Activated CD4-positive, alpha-beta T cell treated with anti-CD3 and anti-CD28 coated beads for 48 hours (primary cell): ENCODE data around the gene IQCC.
A peak's percentile ranks its signal among the peaks of the same experiment; 100 is the strongest.
"Not testable (repeated sequence)": the region's sequence is repeated elsewhere in the genome, so short reads cannot be mapped to it uniquely, and the experiment has no call there.

Source experiments
- DNase-seq: peaks from one replicate; pipeline ENCODE4 v3.0.0-alpha.2; 2020

IQCC gene

GRCh38 chr1:32205401-32206370 is at the start of gene IQCC:
Gene IQCC, plus strand, starts transcription at chr1:32205671. Its CDS starts 11 bp downstream, at chr1:32205682.
- DNase-seq: peak; percentile 91

DNA sequence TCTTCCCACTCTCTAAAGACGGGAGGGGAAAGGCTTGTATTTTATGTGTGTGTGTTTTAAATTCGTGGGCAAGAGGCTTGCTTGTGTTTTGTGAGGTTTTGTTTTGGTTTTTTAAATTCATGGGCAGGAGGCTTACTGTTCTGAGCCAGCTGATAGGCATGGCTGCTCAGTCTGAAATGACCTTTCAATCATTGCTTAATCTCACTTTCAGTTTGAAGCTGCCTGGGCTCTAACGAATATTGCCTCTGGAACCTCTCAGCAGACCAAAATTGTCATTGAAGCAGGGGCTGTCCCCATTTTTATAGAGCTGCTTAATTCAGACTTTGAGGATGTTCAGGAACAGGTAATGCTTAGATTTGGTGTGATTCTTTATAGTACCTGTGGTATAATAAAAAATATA is 46.3 kb upstream of the IQCC start:
- DNase-seq: no peak

DNA sequence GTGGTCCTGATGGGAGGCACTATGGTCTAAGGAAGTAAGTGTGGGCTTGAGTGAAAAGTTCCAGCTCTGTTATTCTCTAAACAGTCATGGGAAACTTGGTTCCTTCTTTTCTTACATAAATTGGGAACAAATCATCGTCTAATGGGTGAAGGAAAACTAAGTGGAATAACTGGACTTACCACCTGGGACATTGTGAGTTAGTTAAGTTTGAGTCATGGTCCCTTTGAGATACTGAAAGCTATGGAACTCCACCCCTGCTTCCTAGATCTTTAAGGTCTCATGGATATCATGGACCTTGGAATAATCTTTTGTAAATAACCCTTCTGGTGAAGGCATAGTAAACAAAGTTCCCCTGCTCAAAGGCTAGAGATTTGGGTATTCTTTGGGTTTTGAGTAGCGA is 42.1 kb upstream of the IQCC start:
- DNase-seq: no peak

DNA sequence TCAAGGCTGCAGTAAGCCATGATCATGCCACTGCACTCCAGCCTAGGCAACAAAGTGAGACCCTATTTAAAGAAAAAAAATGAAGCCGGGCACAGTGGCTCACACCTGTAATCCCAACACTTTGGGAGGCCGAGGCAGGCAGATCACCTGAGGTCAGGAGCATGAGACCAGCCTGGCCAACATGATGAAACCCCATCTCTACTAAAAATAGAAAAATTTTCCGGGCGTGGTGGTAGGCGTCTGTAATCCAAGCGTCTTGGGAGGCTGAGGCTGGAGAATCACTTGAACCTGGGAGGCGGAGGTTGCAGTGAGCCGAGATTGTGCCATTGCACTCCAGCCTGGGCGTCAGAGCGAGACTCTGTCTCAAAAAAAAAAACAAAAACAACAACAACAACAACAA is 39.8 kb upstream of the IQCC start:
- not testable (repeated sequence) for DNase-seq

- no peak for DNase-seq
These were observed 34.5 kb upstream of the IQCC start for GRCh38 chr1:32170991-32171390.

DNA sequence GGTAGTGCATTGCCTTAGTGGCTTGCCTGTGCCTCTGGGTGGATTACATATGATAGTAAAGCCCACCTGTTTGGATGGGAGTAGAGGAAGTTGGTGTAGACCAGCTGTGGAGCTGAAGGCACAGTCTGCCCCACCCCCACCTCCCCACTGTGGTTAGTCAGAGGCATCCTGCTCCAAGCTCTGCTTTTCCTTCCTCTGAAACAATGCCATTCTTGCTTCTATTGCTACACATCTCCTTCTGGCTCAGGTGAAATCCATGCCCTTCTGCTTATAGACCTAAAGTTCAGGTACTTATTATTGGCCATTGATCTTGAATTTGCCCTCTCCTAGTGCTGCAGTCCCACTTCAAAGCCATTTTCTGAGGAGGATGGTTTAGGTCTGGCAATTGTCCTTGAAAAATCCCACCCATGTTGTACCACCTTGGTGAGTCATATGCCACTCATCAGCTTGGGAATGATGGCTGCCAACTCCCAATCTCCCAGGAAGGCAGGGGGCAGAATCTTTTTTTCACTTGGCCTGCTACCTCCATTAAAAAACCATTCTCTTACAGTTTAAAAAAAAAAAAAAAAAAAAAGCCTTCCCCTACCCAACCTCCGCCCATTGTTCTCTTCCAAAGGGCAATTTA is 32.7 kb upstream of the IQCC start:
- no peak for DNase-seq

DNA sequence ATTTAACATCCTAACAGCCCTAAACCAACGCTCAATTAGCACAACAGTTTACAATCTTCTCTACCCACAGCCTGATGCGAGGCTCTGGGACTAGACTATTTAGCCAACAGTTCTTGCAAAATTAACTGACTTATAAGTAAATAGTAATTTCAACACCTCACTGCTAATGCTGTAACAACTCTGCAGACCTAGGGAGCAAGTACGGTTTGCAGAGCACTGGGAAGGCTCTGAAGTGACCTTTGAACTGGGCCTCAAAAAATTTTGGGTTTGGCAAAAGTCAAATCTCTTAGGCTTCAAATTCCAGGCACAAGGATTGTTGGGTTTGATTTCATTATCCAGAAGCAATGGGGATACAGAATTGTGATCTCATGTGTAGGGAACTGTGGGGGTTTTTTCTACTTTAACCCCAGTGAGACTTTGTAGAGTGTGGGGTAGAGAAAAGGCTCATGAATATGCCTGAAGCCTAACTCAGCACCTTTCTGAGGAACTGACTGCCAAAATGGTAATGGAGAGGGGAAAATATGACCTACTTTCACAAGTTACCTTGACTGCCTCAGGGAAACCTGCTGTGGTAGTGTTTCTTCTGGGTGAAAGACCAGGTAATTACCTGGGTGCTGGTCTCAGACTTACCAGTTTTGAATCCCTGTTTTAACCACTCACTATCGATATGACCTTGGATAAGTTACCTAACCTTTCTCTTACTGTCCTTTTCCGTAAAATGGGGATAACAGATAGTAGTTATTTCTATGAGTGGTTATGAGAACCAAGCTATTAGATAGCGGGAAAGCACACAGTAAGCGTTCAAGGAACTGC is 26.9 kb upstream of the IQCC start:
- DNase-seq: no peak

DNA sequence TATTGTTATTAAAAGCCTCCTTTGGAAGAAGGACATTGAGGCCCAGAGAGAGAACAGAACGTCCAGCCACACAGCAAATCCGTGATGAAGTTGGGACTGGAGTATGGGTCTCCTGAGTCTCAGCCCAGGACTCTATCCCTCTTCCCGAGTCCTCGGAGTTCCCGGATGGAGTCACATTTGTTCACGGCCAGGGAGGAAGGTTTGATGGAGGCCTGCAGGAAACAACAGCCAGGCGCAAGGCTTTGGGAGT is 26.4 kb upstream of the IQCC start:
- DNase-seq: no peak

GRCh38 chr1:32179443-32180185 is 25.9 kb upstream of the IQCC start, which contains the start of gene TXLNA:
Gene TXLNA, plus strand, starts transcription at chr1:32179675. Its CDS starts 671 bp downstream, at chr1:32180346.
- DNase-seq: peak; percentile 94

GRCh38 chr1:32180186-32181060 is 25.0 kb upstream of the IQCC start:
- peak; percentile 59 for DNase-seq

DNA sequence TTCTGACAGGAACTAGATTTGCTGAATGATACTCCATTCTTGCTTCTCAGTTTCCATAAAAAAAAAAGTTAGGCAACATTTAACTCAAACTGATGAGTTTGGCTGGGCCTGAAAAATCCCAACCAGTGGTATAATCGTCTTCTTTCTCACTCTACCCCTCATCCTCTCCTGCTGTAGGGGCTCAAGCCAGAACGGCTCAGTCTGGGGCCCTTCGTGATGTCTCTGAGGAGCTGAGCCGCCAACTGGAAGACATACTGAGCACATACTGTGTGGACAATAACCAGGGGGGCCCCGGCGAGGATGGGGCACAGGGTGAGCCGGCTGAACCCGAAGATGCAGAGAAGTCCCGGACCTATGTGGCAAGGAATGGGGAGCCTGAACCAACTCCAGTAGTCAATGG is 24.4 kb upstream of the IQCC start:
- DNase-seq: no peak

DNA sequence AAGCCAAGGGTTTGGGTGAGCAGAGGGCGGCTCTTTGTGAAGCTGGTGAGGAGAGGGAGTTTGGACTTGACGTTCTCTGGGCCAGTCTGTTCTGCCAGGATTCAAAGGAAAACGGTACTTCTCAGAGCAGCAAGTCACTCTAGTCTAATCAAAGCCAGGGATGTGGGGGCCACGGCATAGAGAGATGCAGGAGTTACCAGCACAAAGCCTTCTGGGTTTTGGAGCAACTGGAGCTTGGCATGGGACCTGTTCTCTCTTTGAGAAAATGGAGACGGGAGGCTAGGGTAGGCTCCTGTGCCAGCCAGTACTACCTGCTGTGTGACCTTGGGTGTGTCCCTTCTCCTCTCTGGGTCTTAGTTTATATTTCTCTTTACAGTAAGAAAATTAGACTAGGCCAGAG is 23.9 kb upstream of the IQCC start:
- no peak for DNase-seq

DNA sequence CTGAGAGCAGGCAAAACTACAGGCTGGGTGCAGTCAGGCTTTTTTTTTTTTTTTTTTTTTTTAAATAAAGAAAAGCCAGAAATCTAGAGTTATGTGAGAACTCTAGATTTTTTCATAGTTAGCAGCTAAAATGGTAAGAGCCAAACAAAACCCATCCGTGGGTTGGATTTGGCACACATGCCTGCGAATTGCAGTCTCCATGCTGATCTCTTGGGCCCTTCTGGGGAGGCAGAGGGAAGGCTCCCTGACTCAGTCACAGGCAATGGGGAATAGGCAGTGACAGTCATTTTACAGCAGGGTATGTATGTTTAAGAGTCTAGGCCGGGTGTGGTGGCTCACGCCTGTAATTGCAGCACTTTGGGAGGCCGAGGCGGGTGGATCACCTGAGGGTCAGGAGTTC is 23.4 kb upstream of the IQCC start:
- no peak for DNase-seq

DNA sequence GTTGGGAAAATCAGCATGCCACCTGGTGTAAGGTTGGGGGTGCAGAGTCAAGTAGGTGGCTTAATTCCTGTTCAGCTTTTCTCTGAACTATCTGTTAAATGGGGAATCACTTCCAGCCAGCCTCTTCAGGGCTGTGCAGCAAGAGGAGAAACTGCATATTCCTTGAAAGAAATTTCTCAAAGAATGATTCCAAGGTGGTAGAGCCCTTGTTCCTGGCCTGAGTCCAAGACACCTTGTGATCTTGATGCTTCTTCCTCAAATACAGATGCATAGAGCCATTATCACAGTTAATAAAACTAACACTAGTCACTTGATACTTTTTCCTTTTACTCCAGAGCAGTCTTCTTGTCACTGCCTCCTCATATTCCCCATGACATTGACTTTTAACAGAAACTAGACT is 20.8 kb upstream of the IQCC start:
- DNase-seq: no peak

- no peak for DNase-seq
These were observed 19.4 kb upstream of the IQCC start for GRCh38 chr1:32186077-32186476.

- no peak for DNase-seq
These were observed 19.0 kb upstream of the IQCC start for GRCh38 chr1:32186491-32186890.

GRCh38 chr1:32187850-32188249 is 17.6 kb upstream of the IQCC start:
- DNase-seq: no peak

DNA sequence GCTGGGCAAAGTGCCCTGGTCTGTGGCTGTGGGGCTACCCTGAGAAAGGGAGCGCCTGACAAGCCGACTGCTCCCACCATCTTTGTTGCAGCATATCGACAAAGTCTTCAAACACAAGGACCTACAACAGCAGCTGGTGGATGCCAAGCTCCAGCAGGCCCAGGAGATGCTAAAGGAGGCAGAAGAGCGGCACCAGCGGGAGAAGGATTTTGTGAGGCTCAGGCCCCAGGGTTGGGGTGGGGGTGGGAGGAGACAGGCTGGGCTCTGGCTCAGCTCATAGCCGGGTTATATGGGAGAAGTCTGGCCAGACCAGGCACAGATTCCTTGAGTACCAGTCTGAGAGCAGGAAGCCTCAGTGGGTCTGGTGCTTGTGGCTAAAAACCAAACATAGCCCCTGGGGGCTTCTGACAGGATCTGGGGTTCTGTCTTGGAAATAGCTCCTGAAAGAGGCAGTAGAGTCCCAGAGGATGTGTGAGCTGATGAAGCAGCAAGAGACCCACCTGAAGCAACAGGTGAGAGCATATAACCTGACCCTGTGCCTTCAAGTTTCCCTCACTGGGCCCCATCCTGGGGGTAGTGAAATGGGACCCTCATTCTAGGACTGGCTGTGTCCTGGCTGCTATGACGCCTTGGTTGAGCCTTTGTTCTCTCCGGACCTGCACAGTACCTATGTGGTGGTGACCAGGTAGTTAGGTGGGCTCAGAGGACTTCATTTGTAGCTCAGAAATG is 13.1 kb upstream of the IQCC start:
- DNase-seq: no peak

DNA sequence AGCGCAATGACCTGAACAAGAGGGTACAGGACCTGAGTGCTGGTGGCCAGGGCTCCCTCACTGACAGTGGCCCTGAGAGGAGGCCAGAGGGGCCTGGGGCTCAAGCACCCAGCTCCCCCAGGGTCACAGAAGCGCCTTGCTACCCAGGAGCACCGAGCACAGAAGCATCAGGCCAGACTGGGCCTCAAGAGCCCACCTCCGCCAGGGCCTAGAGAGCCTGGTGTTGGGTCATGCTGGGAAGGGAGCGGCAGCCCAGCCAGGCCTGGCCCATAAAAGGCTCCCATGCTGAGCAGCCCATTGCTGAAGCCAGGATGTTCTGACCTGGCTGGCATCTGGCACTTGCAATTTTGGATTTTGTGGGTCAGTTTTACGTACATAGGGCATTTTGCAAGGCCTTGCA is 10.5 kb upstream of the IQCC start:
- DNase-seq: no peak

- no peak for DNase-seq
These were observed 9.9 kb upstream of the IQCC start for GRCh38 chr1:32195531-32195930.
